Inflammatory macrophage treated with lipopolysaccharide for 4 hours (primary cell): Measurements from ENCODE around the gene SEC61B.

Source experiments
- DNase-seq: peaks from one replicate; pipeline ENCODE4 v3.0.0-alpha.2; 2020

Gene SEC61B

DNA sequence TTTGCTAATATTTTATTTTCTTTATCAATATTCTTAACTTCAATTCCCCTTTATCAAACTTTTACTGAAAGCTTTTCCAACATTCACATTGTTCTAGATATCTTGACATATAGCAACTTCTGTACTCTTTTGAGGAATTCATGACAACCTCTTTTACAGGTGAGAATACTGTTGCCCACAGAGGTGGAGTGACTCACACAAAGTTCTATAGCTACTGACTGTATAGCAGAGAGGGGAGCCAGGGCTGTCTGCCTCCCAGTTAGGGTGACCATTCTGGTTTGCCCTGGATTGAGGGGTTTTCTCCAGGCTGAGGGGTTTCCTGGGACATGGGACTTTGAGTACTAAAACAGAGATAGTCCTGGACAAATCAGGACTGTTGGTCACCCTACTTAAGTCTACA lies 16.2 kb downstream of the SEC61B start:
- no peak for DNase-seq

DNA sequence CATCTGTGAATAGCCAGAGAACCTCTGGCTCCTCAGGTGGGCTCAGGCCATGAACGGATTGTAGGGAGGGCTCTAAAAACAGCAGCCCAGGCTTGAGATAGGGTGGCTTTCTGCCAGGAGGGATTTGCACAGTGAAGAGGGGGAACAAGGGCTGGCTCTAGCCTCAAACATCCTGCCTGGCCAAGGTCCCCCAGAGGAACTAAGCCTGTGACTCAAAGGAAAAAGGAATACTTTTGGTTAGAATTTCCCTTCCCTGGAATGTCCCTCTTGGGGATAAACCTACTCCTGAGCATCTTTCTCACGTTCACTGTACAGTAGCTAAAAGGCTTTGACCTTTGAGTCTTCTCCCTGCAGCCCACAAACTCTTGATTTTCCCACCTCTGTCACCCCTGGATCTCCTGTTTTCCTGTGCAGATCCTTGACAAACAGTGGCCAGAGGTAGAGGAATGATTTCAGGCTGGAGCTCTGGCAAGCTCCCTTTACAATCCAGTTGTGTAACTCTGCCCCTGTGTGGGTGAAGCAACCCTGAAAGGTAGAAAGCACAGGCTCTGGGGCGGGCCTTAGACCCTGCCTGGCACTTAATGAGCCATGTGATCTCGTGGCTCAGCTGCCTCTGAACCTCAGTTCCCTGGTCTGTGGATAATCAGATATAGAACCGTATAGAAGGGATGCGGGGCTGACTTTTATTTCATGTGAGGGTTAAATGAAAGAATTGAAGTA lies 17.4 kb downstream of the SEC61B start:
- no peak for DNase-seq

DNA sequence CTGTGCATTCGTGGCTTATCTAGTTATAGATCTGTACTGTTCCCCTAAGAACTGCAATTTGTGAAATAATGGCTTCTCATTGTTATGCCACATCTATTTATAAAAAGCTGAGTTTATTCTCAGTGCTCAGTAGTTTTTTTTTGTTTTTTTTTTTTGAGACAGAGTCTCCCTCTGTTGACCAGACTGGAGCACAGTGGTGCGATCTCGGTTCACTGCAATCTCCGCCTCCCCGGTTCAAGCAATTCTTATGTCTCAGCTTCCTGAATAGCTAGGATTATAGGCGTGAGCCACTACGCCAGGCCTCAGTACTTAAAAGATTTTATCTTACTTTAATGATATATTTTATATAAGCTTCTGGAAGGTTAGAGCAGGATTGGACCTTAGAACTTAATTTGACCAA lies 19.0 kb downstream of the SEC61B start:
- DNase-seq: no peak

DNA sequence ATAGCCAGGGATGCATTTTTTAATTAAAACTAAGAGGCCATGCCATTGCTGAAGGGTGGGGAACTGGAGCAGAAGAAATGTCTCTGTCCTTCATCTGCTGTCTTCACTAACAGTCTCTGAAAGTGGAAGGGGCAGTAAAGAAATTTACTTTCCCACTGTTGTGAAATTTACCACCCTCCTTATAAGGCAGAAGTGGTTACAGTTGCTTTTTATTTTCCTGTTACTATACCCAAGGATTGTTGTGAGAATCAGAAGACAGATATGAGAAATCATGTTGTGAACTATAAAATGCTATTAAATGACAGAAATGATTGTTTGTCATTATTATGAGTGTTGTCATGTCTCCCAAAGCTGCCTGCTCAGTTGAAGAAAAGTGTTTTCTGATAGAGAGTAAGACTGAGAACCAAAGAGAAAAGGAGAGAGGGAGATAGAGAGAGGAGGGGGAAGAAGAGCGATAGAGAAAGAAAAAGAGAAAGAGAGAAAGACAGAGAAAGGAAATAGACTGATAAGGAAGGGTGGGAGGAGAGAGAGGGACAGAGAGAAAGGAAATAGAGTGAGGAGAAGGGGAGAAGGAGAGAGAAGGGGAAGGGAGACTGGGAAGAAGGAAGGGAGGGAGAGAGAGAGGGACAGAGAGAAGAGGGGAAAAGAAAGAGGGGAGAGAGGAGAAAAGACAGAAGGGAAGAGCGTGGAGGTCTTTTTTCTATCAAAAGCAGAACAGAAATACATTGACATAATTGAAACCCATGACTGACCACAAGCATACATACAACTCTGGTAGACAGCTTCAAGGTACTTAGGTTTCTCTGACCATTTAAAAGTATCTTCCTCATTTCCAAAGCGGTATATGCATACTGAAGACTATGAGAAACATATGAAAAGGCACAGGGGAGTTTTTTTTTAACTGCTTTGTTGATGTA lies 22.5 kb downstream of the SEC61B start:
- DNase-seq: peak; percentile 73

- peak; percentile 72 for DNase-seq
These were observed 27.5 kb downstream of the SEC61B start for GRCh38 chr9:99249619-99250018.

DNA sequence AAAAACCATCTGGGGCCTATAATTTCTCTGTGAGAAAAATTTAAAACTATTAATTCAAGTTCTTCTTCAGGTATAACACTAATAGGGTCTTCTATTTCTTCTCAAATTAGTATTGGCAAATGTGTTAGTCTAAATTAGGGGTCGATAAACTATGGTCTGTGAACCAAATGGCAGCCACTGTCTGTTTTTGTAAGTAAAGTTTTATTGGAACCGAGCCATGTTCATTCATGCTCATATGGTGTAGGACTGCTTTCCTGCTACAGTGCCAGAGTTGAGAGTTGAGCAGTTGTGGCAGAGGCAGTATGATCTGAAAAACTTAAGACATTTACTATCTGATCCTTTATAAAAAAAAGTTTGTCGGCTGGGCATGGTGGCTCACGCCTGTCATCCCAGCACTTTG lies 29.1 kb downstream of the SEC61B start:
- DNase-seq: no peak

GRCh38 chr9:99253134-99253533 lies 31.1 kb downstream of the SEC61B start:
- DNase-seq: no peak

DNA sequence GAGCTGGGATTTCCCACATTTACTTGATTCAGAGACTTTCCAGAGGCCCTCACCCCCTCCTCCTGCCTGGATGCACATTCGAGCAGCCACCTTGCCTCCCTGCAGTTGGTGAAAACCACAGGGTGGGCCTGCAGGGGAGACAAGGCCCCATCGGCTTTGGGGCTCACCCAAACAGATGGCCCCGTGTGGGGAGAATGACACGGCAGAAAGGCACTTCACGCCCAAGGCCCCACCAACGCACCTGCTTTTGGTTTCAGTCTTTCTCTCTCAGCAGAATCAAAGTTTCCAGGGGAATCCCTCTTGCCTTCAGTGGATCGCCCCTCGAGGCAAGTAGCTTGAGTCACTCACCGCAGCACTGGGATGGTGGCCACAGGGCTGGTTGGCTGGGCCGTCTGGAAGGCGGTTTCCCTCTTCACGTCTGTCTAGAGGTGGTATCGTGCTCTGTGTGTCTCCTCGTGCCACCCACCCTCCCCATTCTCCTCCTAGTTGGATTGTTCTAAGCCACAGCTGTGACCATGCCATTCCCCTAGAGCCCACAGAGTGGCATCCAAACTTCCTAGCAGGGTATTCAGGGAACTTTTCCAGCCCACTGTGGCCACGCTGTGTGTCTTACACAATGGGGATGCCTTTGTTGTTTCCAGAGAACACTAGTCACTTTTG lies 31.8 kb downstream of the SEC61B start:
- DNase-seq: peak; percentile 93

DNA sequence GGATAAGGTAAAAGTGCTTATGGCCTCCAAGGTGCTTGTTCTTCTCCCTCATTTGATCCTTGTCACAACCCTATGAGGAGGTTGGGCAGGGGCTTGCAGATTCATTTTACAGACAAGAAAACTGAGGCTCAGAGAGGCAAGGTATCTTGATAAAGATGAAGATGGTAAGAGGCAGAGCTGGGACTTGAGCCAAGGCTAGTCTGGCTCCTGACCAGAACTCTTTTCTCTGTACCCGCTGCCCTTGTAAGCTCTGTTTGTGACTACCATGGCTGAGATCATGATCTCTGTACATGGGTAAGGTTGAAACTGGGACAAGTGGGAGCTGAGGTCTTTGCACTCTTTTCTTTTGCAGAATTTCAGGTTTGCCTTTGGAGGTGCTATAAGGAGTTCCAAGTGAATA lies 33.6 kb downstream of the SEC61B start:
- no peak for DNase-seq

DNA sequence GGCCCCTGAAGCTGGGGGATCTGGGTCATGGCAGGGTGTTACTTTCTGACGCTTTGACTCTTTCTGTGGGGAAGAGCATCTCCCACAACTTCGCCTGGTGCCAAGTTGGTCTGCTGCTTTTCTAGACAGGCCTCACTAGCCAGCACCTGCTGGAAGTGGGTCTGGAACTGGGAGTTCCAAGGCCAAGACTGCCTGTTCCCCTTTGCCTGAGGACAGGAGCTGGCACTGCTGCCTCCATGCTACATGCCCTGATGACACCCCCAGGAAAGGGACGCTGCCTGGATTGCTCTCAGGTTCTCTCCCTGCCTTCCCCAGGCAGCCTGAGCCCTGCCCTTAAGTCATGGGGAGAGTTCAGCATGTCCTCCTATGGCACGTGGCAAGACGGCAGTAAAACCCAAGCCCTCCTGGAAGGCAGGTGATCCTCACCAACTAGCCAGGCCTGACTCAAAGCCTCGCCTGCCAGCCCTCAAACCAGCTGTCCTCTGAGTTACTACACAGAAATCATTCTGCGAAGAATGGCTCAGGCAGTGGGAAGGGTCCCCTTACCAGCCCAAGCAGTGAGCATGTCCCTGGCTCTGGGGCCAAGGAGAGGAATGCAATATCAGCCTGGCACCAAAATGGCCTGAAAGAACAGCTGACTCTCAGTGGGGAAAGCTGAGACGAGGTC lies 35.8 kb downstream of the SEC61B start:
- no peak for DNase-seq

DNA sequence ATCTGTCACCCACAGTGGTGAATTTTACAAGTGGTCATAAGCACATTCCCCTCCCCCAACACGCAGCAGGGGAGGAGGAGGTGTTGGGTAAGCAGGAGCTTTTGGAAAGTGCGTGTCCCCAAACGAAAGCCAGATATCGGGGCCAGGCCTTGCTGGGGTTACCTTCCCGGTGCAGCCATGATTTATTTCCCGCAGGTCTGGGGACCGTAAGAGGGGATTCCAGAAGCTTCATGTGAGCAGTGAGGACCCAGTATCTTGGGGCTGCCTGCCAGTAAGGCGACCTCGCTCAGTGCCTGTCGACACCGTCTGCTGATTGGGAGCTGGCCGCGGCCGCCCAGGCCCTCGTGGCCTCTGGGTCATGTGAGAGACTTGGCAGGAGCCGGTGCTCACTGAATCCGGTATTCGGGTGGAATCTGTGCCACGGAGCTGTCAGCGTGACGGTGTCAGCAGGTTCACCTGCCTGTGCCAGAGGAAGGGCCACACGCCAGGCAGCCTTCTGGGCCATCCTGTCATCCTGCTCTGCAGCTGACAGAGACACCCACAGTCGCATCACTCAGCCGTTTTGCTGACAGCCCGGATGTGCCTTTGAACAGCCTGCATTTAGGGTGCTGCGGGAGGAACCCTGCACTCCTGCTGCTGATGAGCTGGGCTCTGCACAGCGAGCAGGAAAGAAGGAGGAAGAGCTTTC lies 37.3 kb downstream of the SEC61B start:
- peak; percentile 32 for DNase-seq

DNA sequence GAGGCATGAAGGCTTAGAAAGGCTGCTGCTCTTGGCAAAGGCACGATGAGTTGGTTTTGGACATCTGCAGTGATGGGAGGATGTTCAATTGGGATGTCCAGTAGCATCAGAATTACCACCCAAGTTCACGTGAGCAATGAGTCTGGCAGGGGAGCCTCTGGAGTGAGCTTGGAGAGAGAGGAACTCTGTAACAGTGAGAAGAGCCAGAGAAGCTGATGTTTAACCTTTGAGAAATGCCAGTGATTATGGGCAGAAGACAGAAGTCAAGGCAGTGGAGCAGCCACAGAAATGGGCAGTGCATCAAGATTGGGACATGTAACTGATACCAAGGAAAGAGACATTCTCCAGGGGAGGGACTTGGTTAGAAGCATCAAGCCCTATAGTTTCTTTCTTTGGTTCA lies 39.8 kb downstream of the SEC61B start:
- DNase-seq: no peak

DNA sequence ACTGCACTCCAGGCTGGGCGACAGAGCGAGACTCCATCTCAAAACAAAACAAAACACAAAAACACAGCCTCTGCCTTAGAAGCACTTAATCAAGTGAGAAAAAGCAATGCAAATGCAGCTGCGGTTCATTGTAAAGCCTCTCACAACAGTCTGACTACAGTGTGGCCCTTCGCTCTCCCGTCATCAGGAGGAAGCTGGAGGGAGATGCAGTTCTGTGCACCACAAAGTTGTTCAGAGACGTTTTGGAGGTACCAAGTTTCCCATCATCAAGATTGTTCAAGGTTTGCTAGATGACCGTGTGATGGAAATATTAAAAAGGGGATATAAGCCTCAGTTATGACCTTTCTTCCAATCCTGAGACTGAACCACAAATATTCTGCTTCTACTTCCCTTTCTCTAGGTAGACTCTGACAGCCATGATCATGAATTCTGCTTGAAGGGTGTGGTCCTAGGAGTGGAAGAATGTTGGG lies 40.9 kb downstream of the SEC61B start:
- no peak for DNase-seq

DNA sequence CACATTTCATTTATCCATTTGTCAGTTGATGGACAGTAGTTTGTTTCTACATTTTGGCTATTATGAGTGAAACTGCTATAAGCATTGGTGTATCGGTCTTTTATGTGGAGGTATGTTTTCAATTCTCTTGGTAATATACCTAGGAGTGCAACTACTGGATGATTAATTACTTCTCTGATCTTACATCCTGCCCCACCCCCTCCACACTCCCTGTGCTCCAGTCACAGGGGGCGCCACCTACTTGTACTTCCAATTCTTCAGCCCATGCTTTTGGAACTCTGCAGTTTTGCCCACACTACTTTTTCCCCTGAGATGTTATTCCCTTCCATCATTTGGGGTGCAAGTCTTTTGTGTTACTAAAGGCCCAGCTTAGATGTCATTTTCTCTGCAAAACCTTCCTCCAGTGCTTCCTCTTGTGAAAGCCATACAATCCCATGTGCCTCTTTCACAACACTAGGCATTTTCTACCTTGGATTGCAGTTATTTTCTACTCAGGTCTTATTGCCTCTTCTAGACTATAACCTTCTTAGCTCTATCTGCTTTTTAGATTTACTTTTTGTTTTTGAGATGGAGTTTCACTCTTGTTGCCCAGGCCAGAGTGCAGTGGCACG lies 42.1 kb downstream of the SEC61B start:
- peak; percentile 26 for DNase-seq

DNA sequence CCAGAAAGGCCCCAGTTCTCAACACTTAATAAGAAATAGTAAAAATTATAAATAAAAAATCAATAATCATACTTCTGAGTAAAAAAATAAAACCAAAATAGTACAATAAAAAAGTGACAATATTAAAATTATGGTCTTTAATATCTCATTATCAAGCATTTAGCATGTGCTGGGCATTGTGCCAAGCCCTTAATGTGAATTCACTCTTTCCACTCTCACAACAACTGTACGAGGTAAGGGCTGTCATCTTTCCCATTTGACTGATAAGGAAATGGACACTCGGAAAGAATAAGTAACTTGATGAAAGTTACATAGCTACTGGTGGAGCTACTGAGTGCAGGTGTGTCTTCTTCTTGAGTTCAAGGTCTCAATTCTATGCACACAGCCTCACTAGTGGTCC lies 43.6 kb downstream of the SEC61B start:
- no peak for DNase-seq

DNA sequence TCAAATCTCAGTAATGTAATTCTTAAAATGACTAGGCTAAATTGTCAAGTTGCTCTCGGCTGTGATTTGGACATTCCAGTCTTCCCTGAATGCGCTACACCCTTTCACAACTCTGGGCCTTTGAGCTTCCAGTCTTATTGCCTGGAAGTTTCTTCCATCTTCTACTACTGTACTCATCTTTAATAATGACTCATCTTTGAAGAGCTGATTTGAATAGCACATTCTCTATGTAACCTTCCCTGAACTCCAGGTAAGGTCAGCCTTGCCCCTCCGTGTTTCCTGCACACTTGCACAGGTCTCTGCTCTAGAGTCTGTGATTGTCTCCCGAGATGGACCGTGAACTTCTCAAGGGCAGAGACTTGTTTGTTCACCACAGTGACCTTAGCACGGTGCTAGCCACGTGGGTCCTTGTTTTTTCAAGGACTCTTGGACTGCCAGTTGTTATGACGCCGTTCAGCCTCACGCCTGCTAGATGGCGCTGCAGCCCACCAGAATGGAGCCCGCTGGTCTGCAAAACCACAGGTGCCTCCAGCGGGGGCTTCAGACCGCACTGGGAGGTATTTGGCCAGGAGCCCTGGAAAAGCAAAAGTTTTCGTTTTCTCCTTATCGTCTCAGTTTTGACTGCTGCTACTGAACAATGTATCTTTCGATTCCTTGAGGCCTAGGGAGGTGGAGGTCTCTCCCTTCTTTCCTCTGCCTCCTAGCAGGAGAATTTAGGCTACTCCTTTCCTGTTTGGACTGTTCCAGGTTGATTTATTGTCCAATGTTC lies 44.4 kb downstream of the SEC61B start:
- peak; percentile 79 for DNase-seq

- DNase-seq: peak; percentile 35
These were observed 47.3 kb downstream of the SEC61B start for GRCh38 chr9:99269416-99269815.

GRCh38 chr9:99270491-99270890 lies 48.4 kb downstream of the SEC61B start:
- no peak for DNase-seq

GRCh38 chr9:99272836-99273235 lies 50.8 kb downstream of the SEC61B start:
- peak; percentile 16 for DNase-seq

GRCh38 chr9:99274016-99274415 lies 51.9 kb downstream of the SEC61B start:
- no peak for DNase-seq

GRCh38 chr9:99274495-99274894 lies 52.4 kb downstream of the SEC61B start:
- no peak for DNase-seq
